HG03103 (cell line): ENCODE measurements around the gene KIF3A.

Experiments used
- ATAC-seq: cut with Tn5 transposase; IDR thresholded peaks from one replicate; pipeline ENCODE4 v1.9.1; 2021; ENCODE audit warnings: low read depth; ENCODE audit not compliant: unreplicated experiment

The KIF3A gene

DNA sequence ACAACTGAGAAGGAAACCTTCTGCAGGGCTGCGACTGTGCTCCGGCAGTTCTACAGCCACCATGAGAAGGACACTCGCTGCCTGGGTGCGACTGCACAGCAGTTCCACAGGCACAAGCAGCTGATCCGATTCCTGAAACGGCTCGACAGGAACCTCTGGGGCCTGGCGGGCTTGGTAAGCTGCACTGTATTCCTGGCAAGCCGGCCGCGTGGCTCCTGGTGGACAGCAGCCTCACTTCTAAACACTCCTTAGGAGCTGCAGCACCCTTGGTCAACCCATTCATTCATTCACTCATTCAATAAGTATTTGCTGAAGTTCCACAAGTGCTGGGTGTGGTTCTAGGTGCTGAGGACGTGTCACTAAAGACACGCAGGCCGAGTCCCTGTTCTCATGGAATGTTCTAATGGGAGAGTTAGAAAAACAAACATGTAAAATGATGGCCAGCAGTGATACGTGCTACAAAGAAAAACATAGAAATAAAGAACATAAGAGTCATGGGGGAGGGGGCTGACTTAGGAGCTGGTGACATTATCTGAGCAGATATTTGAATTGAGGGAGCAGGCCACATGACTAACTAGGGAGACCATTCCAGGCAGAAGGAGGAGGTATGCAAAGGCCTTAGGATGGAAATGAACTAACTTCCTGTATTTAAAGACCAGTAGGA, 57.5 kb downstream of the KIF3A start:
- ATAC-seq: no peak

DNA sequence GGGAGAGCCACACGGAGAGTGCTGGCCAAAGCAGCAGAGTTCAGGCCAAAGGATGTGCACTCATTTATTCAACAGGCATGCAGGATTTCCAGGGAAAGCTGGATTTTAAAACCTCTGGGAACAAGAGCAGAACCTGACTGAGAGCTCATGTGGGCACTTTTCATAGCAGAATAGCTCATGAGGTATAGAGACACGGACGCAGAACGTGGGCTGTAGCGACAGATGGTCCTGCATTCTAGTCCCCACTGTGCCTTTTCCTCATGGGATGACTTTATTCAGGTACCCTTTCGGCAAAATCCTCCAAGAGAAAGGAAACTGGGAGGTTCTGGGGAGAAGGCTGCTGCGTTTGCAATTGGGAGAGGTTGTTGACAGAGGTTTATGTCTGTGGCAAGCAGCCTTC, 58.2 kb downstream of the KIF3A start:
- no peak for ATAC-seq

DNA sequence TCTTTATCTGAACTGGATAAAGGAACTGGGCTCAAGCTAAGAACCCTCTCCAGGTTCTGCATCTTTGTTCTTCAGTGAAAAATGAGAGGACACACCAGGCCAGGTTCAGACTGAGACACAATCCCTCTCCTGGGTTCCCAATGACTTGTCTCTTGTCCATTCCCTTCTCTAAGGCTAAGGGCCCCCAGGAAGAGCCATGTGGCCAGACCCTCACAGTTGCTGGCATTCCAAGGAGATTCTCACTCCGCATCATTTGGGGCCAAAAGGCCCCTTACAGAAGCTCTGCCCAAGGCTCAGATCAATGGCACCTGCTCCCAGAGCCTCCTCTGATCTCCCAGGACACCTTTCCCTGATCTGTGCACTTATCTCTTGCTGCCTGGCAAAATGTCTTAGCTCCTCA, 58.6 kb downstream of the KIF3A start:
- ATAC-seq: no peak

DNA sequence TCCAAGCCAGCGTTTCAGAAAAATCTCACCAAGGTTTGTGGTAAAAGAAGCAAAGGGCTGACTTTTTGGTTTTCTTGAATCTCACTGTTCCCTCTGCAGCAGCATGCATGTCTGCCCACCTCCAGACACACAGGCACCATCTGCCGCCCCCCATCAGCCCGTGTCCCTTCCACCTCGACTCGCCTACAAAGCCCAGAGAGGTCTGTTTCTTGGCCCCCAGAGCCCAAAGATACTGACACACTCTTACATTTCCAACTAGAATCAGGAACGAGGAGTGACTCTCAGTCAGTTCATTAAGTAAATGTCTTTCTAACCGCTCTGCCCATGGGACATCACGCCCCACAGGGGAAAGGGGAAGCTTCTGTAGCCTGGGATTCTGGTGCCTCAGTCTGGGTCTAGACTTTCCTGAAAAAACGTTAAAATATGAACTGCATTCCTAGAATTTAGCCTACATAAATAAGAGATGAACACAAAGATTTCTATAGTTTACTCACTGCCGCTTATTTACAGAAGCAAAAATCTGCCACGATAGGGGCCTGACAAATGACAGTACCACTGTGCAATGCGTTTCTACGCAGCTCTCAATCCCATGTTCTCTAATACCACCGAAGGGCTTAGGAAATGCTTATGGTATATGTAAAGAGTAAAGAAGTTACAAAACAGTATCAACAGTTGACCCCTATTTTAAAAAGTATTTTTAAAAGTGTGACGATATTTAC, 59.5 kb downstream of the KIF3A start:
- no peak for ATAC-seq

DNA sequence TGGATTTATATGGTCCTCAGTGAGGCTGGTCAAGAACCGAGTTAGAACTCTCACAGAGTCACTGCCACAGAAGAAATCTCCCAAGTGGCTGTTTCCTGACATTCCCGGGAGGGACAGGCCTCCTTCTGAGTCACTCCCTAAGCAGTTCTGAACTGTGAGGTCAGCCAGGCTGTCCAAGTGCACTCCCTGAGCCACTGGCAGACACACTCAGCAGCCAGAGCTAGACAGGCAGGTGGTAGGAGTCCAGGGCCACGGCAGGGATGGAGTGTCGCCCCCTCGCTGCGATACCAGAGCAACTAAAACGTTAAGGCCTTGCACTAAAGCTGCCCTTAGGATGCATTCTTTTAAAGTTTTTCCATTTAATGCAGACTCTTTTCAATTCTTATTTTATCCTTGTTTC, 60.2 kb downstream of the KIF3A start:
- no peak for ATAC-seq

DNA sequence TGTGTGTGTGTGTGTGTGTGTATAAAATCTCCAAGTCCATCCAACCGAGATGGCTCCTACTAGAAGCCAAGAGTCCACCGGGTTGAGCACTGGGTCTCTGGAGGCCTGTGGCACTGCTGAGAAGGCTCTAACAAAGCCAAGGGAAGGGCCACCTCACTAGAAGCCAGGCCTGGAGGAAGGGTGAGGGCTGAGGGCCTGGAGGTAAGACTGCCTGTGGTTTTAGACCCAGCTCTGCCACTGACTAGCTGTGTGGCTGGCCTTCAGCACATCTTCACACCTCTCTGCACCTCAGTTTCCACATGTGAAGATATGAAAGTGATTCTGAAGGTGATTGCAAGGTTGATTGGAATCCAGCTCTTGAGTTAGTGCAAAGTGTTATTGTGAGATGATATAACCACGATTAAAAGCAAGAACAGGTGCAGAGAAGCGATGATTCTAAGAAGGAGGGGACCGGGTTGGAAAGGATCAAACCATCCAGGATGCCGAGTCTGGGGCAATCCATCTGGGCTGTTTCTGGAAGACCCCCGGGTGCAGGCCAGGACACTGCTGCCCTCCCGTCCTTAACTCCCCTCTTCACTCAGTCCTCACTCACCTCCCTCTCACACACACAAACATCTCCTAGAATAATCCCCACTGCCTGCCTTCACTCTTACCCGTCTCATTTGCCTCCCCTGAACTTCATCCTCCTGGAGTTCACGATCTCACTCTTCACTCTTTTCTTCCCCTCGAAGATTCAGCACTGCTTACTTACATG, 61.2 kb downstream of the KIF3A start:
- no peak for ATAC-seq

DNA sequence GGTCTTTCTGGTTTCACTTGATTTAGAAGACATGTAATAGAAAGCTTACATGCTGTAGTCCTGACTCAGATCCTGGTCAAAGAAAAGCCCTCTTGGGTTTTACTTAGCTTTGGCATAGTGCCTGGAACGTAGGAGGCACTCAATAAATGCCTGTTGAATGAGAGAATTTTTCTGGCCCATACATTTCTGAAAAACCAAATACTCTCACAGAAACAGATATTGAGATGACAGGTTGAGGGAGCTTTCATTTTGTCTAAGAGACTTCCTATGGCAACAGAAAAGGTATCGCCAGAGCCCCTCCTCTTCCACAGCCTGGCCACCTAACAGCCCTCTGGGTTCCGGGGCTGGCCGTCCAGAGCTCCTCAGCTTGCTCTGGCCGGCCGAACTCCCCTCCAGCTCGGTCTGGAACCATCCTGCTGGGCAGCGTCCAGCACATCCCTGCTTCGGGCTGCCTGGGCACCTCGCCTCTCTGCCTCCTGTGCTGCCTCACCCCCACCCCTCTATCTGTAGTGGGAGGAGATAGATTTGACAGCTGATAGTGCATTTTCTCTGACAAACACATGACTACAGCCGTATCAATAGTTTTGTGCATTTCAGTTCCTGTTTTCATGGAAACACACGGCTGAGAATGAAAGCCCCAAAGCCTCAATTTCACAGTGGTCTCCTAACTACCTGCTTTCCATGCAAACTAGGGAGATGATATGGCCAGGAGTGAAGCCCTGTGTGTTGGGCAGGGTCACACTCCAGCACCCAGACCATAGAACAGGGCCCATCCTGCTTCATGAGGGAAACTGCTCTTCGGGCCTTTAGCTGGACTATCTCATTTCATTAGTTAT, 62.5 kb downstream of the KIF3A start:
- peak; percentile 86 for ATAC-seq

DNA sequence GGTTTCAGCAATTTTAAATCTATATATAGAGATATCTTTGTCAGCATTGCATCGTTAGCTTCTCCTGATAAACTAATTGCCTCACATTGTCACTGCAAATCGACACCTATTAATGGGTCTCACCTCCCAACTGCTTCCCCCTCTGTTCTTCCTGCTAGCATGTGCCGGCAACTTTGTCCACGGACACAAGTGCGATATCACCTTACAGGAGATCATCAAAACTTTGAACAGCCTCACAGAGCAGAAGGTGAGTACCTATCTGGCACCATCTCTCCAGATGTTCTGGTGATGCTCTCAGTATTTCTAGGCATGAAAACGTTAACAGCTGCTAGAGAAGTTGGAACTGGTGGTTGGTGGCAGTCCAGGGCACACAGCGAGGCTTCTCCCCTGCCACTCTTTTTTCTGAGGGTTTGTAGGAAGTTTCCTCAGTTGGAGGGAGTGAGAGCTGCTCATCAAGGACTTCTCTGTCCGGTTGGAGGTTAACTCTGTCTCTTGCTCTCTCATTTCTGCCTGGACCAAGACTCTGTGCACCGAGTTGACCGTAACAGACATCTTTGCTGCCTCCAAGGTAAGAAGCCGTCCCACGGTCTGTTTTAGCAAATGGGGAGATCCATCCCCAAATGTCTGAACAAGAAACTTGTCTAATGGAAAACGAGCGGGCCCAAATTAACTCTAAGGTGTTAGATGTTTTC, 63.3 kb downstream of the KIF3A start, which contains the start of gene IL4:
Gene IL4 (plus strand): TSS at position 51 of the 692 bp plus-strand sequence. CDS start 62 bp downstream, at position 113.
- ATAC-seq: no peak

DNA sequence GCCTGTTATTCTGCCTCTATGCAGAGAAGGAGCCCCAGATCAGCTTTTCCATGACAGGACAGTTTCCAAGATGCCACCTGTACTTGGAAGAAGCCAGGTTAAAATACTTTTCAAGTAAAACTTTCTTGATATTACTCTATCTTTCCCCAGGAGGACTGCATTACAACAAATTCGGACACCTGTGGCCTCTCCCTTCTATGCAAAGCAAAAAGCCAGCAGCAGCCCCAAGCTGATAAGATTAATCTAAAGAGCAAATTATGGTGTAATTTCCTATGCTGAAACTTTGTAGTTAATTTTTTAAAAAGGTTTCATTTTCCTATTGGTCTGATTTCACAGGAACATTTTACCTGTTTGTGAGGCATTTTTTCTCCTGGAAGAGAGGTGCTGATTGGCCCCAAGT, 63.9 kb downstream of the KIF3A start:
- no peak for ATAC-seq

DNA sequence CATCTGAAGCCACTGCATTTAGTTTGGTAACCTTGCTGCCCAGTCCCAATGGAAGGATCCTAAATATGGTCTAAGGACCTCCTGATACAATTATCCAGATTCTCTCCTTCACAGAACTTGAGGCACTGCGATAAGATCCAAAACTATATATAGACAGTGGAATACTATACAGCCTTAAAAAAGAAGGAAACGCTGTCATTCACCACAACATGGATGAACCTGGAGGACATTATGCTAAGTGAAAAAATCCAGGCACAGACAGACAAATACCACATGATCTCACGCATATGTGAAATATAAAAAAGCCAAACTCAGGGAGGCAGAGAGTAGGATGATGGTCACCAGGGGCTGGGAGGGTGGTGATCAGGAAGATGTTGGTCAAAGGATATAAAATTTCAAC, 66.3 kb downstream of the KIF3A start:
- no peak for ATAC-seq

DNA sequence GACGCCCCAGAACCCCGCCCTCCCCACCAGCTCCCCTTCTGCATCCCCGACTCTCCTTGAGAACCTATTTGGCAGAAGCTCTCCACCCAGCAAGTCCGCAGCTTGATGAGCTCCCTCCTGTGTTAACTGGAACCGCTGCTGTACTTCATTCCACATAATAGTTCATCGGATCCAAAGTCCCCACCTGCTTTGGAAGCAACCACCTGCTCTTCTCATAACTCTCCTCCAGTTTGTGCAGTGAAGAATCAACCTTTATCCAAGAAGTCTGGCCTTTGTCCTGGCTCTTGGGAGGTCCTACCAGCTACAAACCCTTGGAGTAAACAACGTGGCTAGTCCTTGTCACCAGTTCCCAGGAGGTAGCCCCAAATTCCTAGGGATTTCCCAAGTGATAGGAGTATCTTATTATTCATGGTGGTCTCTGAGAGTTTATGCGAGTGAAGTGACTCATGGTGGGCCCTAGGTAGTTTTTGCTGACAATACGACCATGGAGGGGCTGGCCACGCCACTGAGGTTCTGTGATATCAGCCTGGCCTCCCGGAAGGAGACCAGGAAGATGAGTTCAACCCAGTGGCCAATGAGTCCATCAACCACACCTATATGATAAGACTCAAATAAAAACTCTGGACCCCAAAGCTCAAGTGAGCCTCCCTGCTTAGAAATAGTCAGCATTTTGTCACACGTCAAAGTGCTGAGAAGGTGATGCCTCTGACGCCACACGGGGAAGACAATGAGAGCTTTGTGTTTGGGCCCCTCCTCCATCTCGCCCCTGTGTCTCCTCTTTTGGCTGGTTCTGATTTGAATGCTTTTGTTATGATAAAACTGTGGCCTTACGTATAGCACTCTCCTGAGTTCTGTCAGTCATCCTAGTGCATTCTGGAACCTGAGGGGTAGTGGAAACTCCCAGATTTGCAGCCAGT, 67.1 kb downstream of the KIF3A start:
- ATAC-seq: no peak

DNA sequence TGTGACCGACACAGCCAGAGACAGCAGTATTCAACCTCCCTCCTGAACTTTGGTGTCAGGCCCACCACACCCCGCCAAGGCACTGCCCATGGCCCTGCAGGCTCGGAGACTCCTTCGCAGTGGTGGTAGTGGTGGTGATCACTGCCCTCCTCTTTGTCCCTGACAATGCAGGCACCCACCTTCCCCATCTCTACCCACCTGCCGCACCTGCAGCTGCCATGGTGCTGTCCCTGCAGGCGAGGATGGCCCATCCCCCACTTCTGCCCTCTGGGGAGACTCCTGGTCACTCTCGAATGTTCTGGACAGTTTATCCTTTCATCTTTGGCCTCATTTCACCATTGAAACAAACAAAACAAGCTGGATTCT, 67.9 kb downstream of the KIF3A start:
- ATAC-seq: no peak

DNA sequence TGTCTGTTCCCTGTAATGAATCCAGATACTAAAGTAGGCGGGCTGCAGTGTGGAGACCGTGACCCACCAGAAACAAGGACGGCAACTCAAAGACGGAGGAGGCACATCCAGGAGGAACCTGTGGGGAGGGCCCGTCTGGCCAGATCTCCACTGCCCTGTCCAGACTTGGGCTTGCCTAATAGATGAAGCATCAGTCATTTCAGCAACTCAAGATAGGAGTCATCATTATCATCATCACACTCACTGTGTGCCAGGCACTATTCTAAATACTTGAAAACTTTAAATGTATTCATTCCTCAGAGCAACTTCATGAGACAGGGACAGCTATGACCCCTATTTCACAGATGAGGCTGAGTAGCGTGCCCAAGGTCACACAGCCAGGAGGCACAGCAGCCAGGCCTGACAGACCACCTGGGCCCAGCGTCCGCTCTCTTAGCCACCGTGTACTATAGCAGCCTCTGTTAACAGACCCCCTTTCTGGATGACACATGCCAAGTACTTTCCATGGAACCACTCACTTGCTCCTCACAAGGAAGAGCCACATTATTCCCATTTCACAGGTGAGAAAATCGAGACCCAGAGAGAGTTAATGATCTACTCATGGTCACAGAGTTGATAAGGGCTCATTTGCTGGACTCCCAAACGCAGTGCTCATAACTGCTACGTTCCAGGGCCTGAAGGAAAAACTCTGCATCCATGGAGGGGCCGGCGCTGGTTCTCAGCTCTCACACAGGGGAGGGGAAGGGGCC, 68.5 kb downstream of the KIF3A start:
- no peak for ATAC-seq

DNA sequence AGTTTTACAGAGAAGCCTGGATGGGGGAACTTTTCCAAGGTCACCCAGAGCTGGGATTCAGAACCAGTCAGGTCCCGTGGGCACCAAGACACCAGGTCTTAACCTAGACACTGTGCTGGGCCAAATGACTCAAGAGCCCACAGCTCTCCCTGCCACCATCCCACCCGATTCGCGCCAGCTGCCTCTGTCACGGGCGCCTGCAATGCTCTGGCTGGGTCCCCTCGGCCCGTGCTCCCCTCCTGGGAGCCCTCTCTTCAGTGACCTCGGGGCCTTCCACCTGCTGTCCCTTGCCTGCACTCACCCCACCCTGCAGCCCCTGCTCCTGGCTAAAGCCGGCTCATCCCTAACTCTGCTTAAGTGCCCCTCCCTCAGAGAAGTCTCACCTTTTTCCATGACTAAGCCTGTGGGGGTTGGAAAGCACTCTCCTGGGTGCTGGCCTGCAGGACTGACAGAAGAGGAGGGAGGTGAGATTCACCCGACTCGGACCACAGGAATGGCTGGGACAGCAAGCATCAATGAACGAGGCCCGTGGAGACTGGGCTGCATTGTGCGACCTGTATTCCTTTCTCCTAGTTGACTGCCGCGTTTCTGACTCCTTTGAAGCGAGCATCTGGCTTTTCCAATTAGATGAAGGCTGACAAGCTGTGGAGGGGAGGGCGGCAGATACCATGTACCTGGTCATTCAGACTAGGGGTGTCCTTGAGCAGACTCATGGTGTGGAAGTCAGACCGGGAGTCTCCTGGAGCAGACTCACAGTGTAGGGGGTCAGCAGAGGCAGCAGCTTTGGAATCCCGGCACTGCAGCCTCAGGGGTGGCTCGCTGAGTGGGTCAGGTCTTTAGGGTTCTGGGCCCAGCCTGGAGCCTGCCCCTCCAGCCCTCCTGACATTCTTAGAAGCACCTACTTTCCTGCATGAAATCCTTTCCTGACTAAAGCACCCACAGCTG, 69.3 kb downstream of the KIF3A start:
- ATAC-seq: no peak

DNA sequence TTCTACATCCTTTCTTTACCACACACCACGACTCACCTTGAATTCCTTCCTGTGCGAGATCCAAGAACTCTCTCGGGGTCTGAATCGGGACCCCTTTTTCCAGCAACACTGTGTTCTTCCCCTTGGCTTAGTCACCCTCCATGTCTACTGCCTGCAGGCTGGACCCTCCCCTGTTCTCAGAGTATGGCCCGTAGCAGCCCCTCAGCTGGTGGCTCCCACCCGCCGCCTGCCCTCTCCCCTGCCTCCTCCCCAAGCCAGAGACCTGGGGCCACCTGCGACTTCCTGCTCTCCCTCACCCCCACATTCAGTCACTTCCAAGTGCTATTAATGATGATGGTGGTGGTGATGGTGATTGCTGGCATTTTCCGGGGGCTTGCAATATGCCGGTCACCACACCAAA, 70.0 kb downstream of the KIF3A start:
- no peak for ATAC-seq

DNA sequence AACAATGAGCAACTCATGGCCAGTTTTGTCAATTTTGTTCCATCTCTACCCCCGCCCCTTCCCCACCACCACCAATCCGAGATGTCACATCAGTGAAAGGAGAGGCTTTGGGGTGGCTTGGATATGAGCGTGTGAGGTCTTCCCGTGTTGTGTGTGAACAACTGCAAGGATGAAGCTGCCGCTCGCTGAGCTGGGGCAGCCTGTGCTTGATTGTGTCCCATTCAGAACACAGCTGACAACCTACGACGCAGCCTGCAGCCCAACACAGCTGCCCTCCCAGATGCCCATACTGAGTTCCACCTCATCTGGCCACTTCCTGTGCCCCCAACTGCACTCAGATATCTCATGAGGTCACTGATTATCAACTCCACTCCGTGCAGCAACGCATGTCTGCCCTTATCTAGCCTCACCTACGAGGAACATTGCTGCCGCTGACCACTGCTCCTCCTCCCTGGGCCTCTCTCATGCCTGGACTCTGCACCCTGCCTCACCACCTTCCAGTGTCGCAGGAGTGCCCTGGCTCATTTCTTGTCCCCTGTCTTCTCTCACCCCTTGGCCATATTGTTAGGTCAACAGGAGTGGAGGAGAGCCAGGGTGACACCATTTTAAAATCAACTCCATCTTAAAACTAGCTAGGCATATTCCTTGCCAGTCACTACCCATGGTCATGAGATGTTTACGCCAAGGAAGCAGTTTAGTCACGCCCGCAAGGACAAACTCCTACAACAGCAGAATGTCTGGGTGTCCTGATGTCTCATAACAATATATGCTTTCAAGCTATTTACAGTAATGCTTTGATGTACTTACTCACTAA, 70.8 kb downstream of the KIF3A start:
- no peak for ATAC-seq
